Esophagus muscularis mucosa (tissue), 4 donors: ENCODE measurements around the gene ARHGDIG. TPM values are rescaled to one million over a fixed set of nuclear protein-coding genes. Genes with fewer than 3 reads are reported as not detected.
A peak's percentile ranks its signal among the peaks of the same experiment; 100 is the strongest.

Source experiments
- DNase-seq: peaks from one replicate; pipeline ENCODE4 v3.0.0-alpha.2; 2017; ENCODE audit errors: extremely low spot score
- H3K27ac ChIP-seq, 4 donors: fragments of 200-600 bp; sonication (generic); replicated peaks in 1 of 4; 1 replicate in 3 of 4; 2 replicates in 1 of 4; pipeline ENCODE4 v1.5.1; 2016 to 2019; ENCODE audit warnings: mild to moderate bottlenecking in 1 of 4
- H3K27me3 ChIP-seq, 4 donors: fragments of 200-600 bp; sonication (generic); one replicate each; pipeline versions ENCODE4 v1.5.1 to v1.6.0; 2016 to 2019
- H3K36me3 ChIP-seq, 4 donors: fragments of 200-600 bp; sonication (generic); one replicate each; pipeline ENCODE4 v1.5.1; 2016 to 2019
- H3K4me1 ChIP-seq, 4 donors: fragments of 200-600 bp; sonication (generic); one replicate each; pipeline ENCODE4 v1.5.1; 2016 to 2019
- H3K4me3 ChIP-seq, 4 donors: fragments of 200-600 bp; sonication (generic); 1 replicate in 2 of 4; 2 replicates in 2 of 4; pipeline ENCODE4 v1.5.1; 2016 to 2019; ENCODE audit warnings: mild to moderate bottlenecking in 4 of 4, moderate library complexity in 1 of 4
- H3K9me3 ChIP-seq, 4 donors: fragments of 200-600 bp; sonication (generic); 1 replicate in 3 of 4; 2 replicates in 1 of 4; pipeline ENCODE4 v1.5.1; 2016 to 2019
- CTCF ChIP-seq, 3 experiments: fragments of 200-600 bp in 2 of 3; fragments of 450-650 bp in 1 of 3; sonication (generic) in 2 of 3; IDR thresholded peaks; one replicate each; pipeline ENCODE4 v1.5.1; 2017 to 2019; ENCODE audit warnings: antibody characterized with exemption in 3 of 3, mild to moderate bottlenecking in 2 of 3, moderate library complexity in 1 of 3
- EP300 ChIP-seq: sonication (generic); formaldehyde crosslinking; IDR thresholded peaks from one replicate; pipeline ENCODE4 v1.6.1; 2017; ENCODE audit warnings: antibody characterized with exemption
- POLR2A ChIP-seq: fragments of 450-650 bp; IDR thresholded peaks from one replicate; pipeline ENCODE4 v1.6.1; 2017; ENCODE audit warnings: antibody characterized with exemption, moderate library complexity, mild to moderate bottlenecking, low read depth
- POLR2AphosphoS5 ChIP-seq, 2 donors: sonication (generic); formaldehyde crosslinking; IDR thresholded peaks; one replicate each; pipeline ENCODE4 v1.6.1; 2017; ENCODE audit warnings: antibody characterized with exemption in 2 of 2
- WGBS: methylation state at CpG from one replicate; pipeline ENCODE4 v1.1.5; 2018; 5-methylcytosine and 5-hydroxymethylcytosine counted together
- intact Hi-C: fragments of 100-400 bp; cut with DNase I; formaldehyde crosslinking; loops from one replicate; pipeline ENCODE4 v1.15.1; 2023
- total RNA-seq, 4 donors: library from RNA; depleted of rRNA; stranded (reverse); fragments of >200 nt; gene quantifications; one replicate each; pipeline versions ENCODE4 v1.1.0 to v1.2.1, GENCODE V29; 2016

Gene ARHGDIG
- total RNA-seq, 4 donors from 2014 or later = 0.80 to 4.8 (median 3.0) TPM

GRCh38 chr16:275041-275641 lies 5.2 kb upstream of the ARHGDIG start:
- peak overlapping the region in 2 of 4 donors; percentile 36 to 43 for H3K27ac ChIP-seq
- H3K4me3 ChIP-seq = peak overlapping the region; percentile 57 to 72 (median 62)
- no CpG with 5 or more reads among the region's 58 CpGs for WGBS
- H3K36me3 ChIP-seq = peaks cover 0 to 7% (median 2%) of the 10 kb centered on the region in 4 donors
- DNase-seq = no peak
- TF ChIP-seq POLR2AphosphoS5 (IDR thresholded peaks at IDR 0.05) = no peak
- no peak for TF ChIP-seq CTCF (IDR thresholded peaks at IDR 0.05)
- TF ChIP-seq POLR2A = no peak
- no peak for TF ChIP-seq EP300
- H3K9me3 ChIP-seq = no peaks in the 10 kb centered on the region
- peaks cover 0 to 27% (median 0%) of the 10 kb centered on the region in 4 donors for H3K27me3 ChIP-seq
- intact Hi-C loops = no loop called here
- H3K4me1 ChIP-seq = peaks cover 12 to 29% (median 22%) of the 10 kb centered on the region in 4 donors

- TF ChIP-seq POLR2AphosphoS5 (IDR thresholded peaks at IDR 0.05) = no peak
- no peak for TF ChIP-seq CTCF (IDR thresholded peaks at IDR 0.05)
- TF ChIP-seq EP300 = no peak
- TF ChIP-seq POLR2A = no peak
- H3K36me3 ChIP-seq = peaks cover 0 to 7% (median 2%) of the 10 kb centered on the region in 4 donors
- DNase-seq = no peak
- peak within 1 kb of the TSS in 3 of 4 donors; percentile 36 to 44 (median 43) for H3K27ac ChIP-seq
- intact Hi-C loops = no loop called here
- H3K27me3 ChIP-seq = peaks cover 0 to 31% (median 2%) of the 10 kb centered on the region in 4 donors
- H3K4me1 ChIP-seq = peaks cover 15 to 34% (median 26%) of the 10 kb centered on the region in 4 donors
- H3K4me3 ChIP-seq = peak within 1 kb of the TSS; percentile 57 to 72 (median 62)
- no peaks in the 10 kb centered on the region for H3K9me3 ChIP-seq
- whole genome bisulfite sequencing = 10% methylated on average over 8 of the region's 56 CpGs
Measured at GRCh38 chr16:275786-276232, 4.6 kb upstream of the ARHGDIG start, which contains the start of gene RGS11. TSS of gene RGS11 (minus strand) at chr16:275944. CDS start at chr16:275911, 33 bp downstream.

GRCh38 chr16:276426-277077 lies 3.8 kb upstream of the ARHGDIG start:
- intact Hi-C loops = no loop called here
- Histone ChIP-seq H3K4me3 (peak overlapping the region; percentile 57 to 72 (median 62)), H3K27me3 (peaks cover 0 to 39% (median 8%) of the 10 kb centered on the region in 4 donors), H3K4me1 (peaks cover 20 to 41% (median 33%) of the 10 kb centered on the region in 4 donors), H3K36me3 (peaks cover 0 to 7% (median 2%) of the 10 kb centered on the region in 4 donors), H3K9me3 (no peaks in the 10 kb centered on the region), H3K27ac (peak overlapping the region in 2 of 4 donors; percentile 33 to 43)
- TF ChIP-seq POLR2A (no peak), POLR2AphosphoS5 (IDR thresholded peaks at IDR 0.05) (no peak), EP300 (no peak), CTCF (IDR thresholded peaks at IDR 0.05) (no peak)
- 85% methylated on average over 13 of the region's 20 CpGs for WGBS
- no peak for DNase-seq

GRCh38 chr16:278863-279366 lies 1.5 kb upstream of the ARHGDIG start:
- TF ChIP-seq POLR2A (no peak), CTCF (IDR thresholded peaks at IDR 0.05) (no peak), POLR2AphosphoS5 (IDR thresholded peaks at IDR 0.05) (no peak), EP300 (no peak)

More at GRCh38 chr16:278863-279366, 1.5 kb upstream of the ARHGDIG start:
- H3K27me3 ChIP-seq = peaks cover 0 to 56% (median 11%) of the 10 kb centered on the region in 4 donors
- H3K36me3 ChIP-seq = no peaks in the 10 kb centered on the region
- no peak overlapping the region for H3K27ac ChIP-seq
- no peaks in the 10 kb centered on the region for H3K9me3 ChIP-seq
- no peak overlapping the region for H3K4me3 ChIP-seq
- DNase-seq = no peak
- WGBS = 71% methylated on average over 6 of the region's 6 CpGs
- peaks cover 20 to 46% (median 36%) of the 10 kb centered on the region in 4 donors for H3K4me1 ChIP-seq
- intact Hi-C loops = no loop called here
